CD4-positive, CD25-positive, alpha-beta regulatory T cell (primary cell): ENCODE data around the gene UBE2Q2. TPM values are rescaled to one million over a fixed set of nuclear protein-coding genes. Genes with fewer than 3 reads are reported as not detected.
"Not testable (repeated sequence)": the region's sequence is repeated elsewhere in the genome, so short reads cannot be mapped to it uniquely, and the experiment has no call there.

ENCODE experiments used
- ATAC-seq, 2 donors: fragments of 150-1000 bp; cut with Tn5 transposase; one replicate each; pipeline ENCODE4 v1.10.0; 2021; ENCODE audit warnings: low read depth in 2 of 2, moderate number of reproducible peaks in 2 of 2, moderate library complexity in 1 of 2
- DNase-seq, 3 donors: peaks; one replicate each; pipeline versions ENCODE4 v3.0.0 to v3.0.0-alpha.2; 2012 to 2022; ENCODE audit warnings: mixed read lengths in 1 of 3
- H3K27ac ChIP-seq: one replicate; pipeline ENCODE4 v1.7.0; 2013; ENCODE audit warnings: mild to moderate bottlenecking, low read length; ENCODE audit not compliant: insufficient read depth, poor library complexity, severe bottlenecking
- H3K27me3 ChIP-seq: one replicate; pipeline ENCODE4 v1.7.0; 2013; ENCODE audit warnings: low read length; ENCODE audit not compliant: control insufficient read depth, insufficient read depth
- H3K36me3 ChIP-seq: one replicate; pipeline ENCODE4 v1.7.0; 2013; ENCODE audit warnings: mild to moderate bottlenecking, low read length, moderate library complexity; ENCODE audit not compliant: control insufficient read depth, insufficient read depth
- H3K4me1 ChIP-seq: 2 replicates; pipeline ENCODE4 v1.7.0; 2013; ENCODE audit warnings: mild to moderate bottlenecking, low read length; ENCODE audit not compliant: insufficient read depth, control insufficient read depth, poor library complexity, severe bottlenecking
- H3K4me3 ChIP-seq: one replicate; pipeline ENCODE4 v1.7.0; 2013; ENCODE audit warnings: low read depth, mild to moderate bottlenecking, low read length, moderate library complexity
- H3K9me3 ChIP-seq, 2 experiments: 1 replicate in 1 of 2; 2 replicates in 1 of 2; pipeline ENCODE4 v1.7.0; 2013; ENCODE audit warnings: low read length in 2 of 2, mild to moderate bottlenecking in 1 of 2, moderate library complexity in 1 of 2; ENCODE audit not compliant: control insufficient read depth in 2 of 2
- H3K27ac Mint-ChIP-seq, 3 donors: one replicate each; pipeline ENCODE4 v1.8.0; 2020 to 2022; ENCODE audit warnings: mild to moderate bottlenecking in 3 of 3, mixed read lengths in 3 of 3, moderate library complexity in 2 of 3
- H3K27me3 Mint-ChIP-seq: one replicate; pipeline ENCODE4 v1.8.0; 2022; ENCODE audit warnings: mild to moderate bottlenecking, mixed read lengths
- H3K36me3 Mint-ChIP-seq: one replicate; pipeline ENCODE4 v1.8.0; 2020; ENCODE audit warnings: mixed read lengths
- H3K4me1 Mint-ChIP-seq, 4 donors: one replicate each; pipeline ENCODE4 v1.8.0; 2020 to 2022; ENCODE audit warnings: mixed read lengths in 4 of 4, mild to moderate bottlenecking in 1 of 4
- H3K4me3 Mint-ChIP-seq, 4 donors: one replicate each; pipeline ENCODE4 v1.8.0; 2020 to 2022; ENCODE audit warnings: mild to moderate bottlenecking in 4 of 4, mixed read lengths in 4 of 4, moderate library complexity in 3 of 4
- H3K9me3 Mint-ChIP-seq, 7 donors: one replicate each; pipeline ENCODE4 v1.8.0; 2020 to 2022; ENCODE audit warnings: mixed read lengths in 7 of 7, mild to moderate bottlenecking in 3 of 7, moderate library complexity in 2 of 7
- polyA plus RNA-seq, 4 donors: library from polyadenylated mRNA; unstranded; fragments of 300-500 nt; fragmentation: Illumina TruSeq; gene quantifications; one replicate each; pipeline ENCODE4 v1.2.3, GENCODE V29; 2021
- total RNA-seq: library from RNA; stranded (reverse); gene quantifications from one replicate; pipeline ENCODE4 v1.2.3, GENCODE V29; 2022

Gene UBE2Q2
- total and polyA plus RNA-seq, 5 donors from 2014 or later = 27.8 to 32.5 (median 29.5) TPM

DNA sequence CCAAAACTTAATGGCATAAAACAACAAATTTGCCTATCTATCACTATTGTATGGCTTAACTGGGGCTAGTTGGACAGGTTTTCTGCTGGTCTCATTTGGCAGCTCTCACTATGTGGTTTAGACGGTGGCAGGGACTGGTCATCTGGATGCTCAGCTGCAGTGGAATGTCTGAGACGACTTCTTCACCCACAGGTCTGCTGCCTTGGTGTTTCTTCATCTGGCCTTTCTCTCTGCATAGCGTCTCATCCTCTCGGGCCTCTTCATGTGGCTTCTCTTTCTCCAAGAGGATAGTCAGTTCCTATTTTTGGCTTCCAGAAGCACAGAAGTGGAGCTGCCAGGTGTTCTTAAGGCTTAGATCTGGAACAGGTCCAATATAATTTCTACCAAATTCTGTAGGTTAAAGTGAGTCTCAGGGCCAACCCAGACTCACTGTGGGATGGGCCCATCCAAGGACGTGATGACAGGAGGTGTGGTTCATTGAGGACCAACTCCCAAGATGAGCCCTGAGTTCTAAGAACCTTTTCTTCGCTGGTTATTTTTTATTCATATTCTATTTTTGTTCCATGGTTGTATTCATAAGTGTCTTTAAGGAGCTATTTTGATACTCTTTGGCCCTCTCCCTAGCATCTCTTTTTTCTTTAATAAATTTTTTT, 18.6 kb downstream of the UBE2Q2 start:
- no peak overlapping the region for H3K27ac ChIP-seq
- no peak overlapping the region for H3K27ac Mint-ChIP-seq
- H3K27me3 Mint-ChIP-seq = no peaks in the 10 kb centered on the region
- peaks cover 15 to 47% (median 35%) of the 10 kb centered on the region in 4 donors for H3K4me1 Mint-ChIP-seq
- H3K9me3 ChIP-seq = no peaks in the 10 kb centered on the region
- H3K4me3 Mint-ChIP-seq = no peak overlapping the region
- DNase-seq (no peak), ATAC-seq (no peak)
- peaks cover 18% of the 10 kb centered on the region for H3K36me3 ChIP-seq
- peaks cover 34% of the 10 kb centered on the region for H3K36me3 Mint-ChIP-seq
- H3K4me1 ChIP-seq = no peaks in the 10 kb centered on the region
- H3K4me3 ChIP-seq = no peak overlapping the region
- peaks cover 0 to 2% (median 0%) of the 10 kb centered on the region in 7 donors for H3K9me3 Mint-ChIP-seq
- H3K27me3 ChIP-seq = no peaks in the 10 kb centered on the region

GRCh38 chr15:75862796-75863195, 19.5 kb downstream of the UBE2Q2 start:
- Mint-ChIP-seq H3K9me3 (peaks cover 0 to 2% (median 0%) of the 10 kb centered on the region in 7 donors), H3K27ac (peak overlapping the region in 1 of 3 donors; percentile 39)

GRCh38 chr15:75864213-75865059, 21.2 kb downstream of the UBE2Q2 start:
- Histone ChIP-seq H3K4me1 (no peaks in the 10 kb centered on the region), H3K27ac (no peak overlapping the region), H3K27me3 (no peaks in the 10 kb centered on the region), H3K4me3 (no peak overlapping the region), H3K9me3 (no peaks in the 10 kb centered on the region), H3K36me3 (peaks cover 20% of the 10 kb centered on the region)
- H3K4me3 Mint-ChIP-seq = no peak overlapping the region
- no peak overlapping the region for H3K27ac Mint-ChIP-seq
- peaks cover 0 to 2% (median 0%) of the 10 kb centered on the region in 7 donors for H3K9me3 Mint-ChIP-seq
- no peaks in the 10 kb centered on the region for H3K27me3 Mint-ChIP-seq
- H3K36me3 Mint-ChIP-seq = peaks cover 40% of the 10 kb centered on the region
- peaks cover 16 to 39% (median 32%) of the 10 kb centered on the region in 4 donors for H3K4me1 Mint-ChIP-seq
- no peak for DNase-seq
- ATAC-seq = no peak

More at GRCh38 chr15:75862796-75863195, 19.5 kb downstream of the UBE2Q2 start:
- H3K27ac ChIP-seq = no peak overlapping the region
- no peaks in the 10 kb centered on the region for H3K9me3 ChIP-seq
- Mint-ChIP-seq H3K4me1 (peaks cover 15 to 49% (median 38%) of the 10 kb centered on the region in 4 donors), H3K4me3 (no peak overlapping the region), H3K36me3 (peaks cover 34% of the 10 kb centered on the region), H3K27me3 (no peaks in the 10 kb centered on the region)
- H3K36me3 ChIP-seq = peaks cover 13% of the 10 kb centered on the region
- no peak overlapping the region for H3K4me3 ChIP-seq
- no peaks in the 10 kb centered on the region for H3K27me3 ChIP-seq
- H3K4me1 ChIP-seq = no peaks in the 10 kb centered on the region
- ATAC-seq = no peak
- DNase-seq = no peak

DNA sequence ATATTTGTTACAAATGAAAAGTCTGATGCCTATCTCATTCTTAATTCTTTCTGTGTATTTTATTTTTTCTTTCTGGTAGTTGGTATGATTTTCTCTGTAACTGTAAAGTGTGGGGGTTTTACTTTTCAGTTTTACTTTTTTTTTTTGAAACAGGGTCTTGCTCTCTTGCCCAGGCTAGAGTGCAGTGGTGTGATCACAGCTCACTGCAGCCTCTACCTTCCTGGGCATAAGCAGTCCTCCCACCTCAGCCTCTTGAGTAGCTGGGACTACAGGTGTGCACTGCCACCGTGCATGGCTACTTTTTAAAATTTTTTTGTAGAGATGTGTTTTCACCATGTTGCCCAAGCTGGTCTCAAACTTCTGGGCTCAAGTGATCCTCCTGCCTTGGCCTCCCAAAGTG, 22.8 kb downstream of the UBE2Q2 start:
- ATAC-seq, H3K4me1 ChIP-seq, H3K9me3 ChIP-seq, H3K27me3 ChIP-seq, H3K27me3 Mint-ChIP-seq, H3K4me3 ChIP-seq, H3K27ac ChIP-seq, DNase-seq, H3K4me3 Mint-ChIP-seq, H3K9me3 Mint-ChIP-seq: not testable (repeated sequence)
- Mint-ChIP-seq H3K4me1 (peaks cover 16 to 36% (median 25%) of the 10 kb centered on the region in 4 donors), H3K36me3 (peaks cover 46% of the 10 kb centered on the region), H3K27ac (peak overlapping the region in 2 of 3 donors; percentile 21 to 44)
- peaks cover 24% of the 10 kb centered on the region for H3K36me3 ChIP-seq

DNA sequence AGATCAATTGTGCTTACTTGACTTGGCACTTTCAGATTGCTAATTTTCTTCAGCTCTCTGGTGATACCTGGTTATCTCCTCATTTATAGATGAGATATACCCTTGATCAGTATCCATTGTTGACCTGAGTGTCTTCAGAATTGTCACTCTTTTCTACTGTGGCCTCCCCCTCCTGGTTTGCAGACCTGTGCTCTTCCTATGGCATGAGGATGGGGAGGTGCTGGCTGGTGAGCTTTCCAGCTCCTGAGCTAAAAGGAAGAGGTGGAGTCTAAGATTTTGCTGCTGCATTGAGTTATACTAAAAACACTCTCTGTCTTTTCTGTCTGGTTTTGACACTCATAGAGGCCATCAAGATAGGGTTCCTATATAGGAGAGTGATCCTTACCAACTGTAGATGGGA, 23.7 kb downstream of the UBE2Q2 start:
- no peak overlapping the region for H3K4me3 Mint-ChIP-seq
- H3K27ac ChIP-seq = no peak overlapping the region
- H3K27ac Mint-ChIP-seq = peak overlapping the region in 2 of 3 donors; percentile 25 to 44
- H3K27me3 Mint-ChIP-seq = no peaks in the 10 kb centered on the region
- no peak for ATAC-seq
- peaks cover 46% of the 10 kb centered on the region for H3K36me3 Mint-ChIP-seq
- peaks cover 20 to 36% (median 24%) of the 10 kb centered on the region in 4 donors for H3K4me1 Mint-ChIP-seq
- H3K9me3 Mint-ChIP-seq = peaks cover 0 to 2% (median 0%) of the 10 kb centered on the region in 7 donors
- H3K9me3 ChIP-seq = no peaks in the 10 kb centered on the region
- H3K4me3 ChIP-seq = no peak overlapping the region
- H3K36me3 ChIP-seq = peaks cover 20% of the 10 kb centered on the region
- DNase-seq = no peak
- H3K4me1 ChIP-seq = no peaks in the 10 kb centered on the region
- H3K27me3 ChIP-seq = no peaks in the 10 kb centered on the region

DNA sequence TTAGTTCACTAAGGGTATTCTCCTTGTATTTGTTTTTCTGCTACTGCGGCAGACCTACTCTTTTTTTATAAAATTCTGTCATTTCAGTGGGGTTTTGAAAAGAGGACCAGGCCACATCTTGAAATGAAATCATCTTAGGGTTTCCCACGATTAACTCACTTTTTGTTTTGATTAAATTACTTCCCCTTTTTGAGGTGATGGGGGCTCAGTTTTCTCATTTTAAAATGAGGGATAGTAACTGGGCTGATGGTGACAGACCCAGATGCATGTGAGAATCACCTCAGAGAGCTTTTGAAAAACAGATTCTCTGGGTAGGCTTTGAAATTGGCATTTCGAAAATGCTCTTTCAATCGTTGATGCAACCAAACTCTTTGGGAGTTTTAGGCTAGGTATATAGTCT, 24.2 kb downstream of the UBE2Q2 start:
- DNase-seq (no peak), ATAC-seq (no peak)
- no peaks in the 10 kb centered on the region for H3K4me1 ChIP-seq
- H3K9me3 Mint-ChIP-seq = peaks cover 0 to 2% (median 0%) of the 10 kb centered on the region in 7 donors
- no peaks in the 10 kb centered on the region for H3K27me3 Mint-ChIP-seq
- no peak overlapping the region for H3K4me3 ChIP-seq
- H3K27me3 ChIP-seq = no peaks in the 10 kb centered on the region
- H3K4me3 Mint-ChIP-seq = no peak overlapping the region
- H3K27ac ChIP-seq = no peak overlapping the region
- H3K9me3 ChIP-seq = no peaks in the 10 kb centered on the region
- peaks cover 20 to 36% (median 26%) of the 10 kb centered on the region in 4 donors for H3K4me1 Mint-ChIP-seq
- H3K36me3 Mint-ChIP-seq = peaks cover 46% of the 10 kb centered on the region
- peak overlapping the region in 2 of 3 donors; percentile 25 to 44 for H3K27ac Mint-ChIP-seq
- H3K36me3 ChIP-seq = peaks cover 18% of the 10 kb centered on the region

DNA sequence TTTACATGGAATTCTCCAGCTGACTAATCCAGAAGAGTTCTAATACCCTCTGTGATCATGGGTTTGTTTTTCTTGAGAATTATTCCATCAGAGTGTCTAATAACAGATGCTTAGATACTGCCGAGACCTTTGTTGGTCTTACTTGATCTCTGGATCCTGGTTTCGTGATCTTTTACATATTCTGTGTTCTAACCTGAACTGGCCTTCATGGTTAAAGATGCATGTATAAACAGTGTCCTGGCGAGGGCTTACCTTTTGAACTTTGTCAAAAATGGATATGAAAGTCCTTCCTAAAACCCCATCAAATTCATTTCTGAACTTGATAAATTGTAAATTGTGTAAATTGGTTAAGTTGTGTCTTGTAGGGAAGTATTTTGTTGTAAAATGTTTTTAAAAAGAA, 24.8 kb downstream of the UBE2Q2 start:
- Mint-ChIP-seq H3K9me3 (peaks cover 0 to 2% (median 0%) of the 10 kb centered on the region in 7 donors), H3K4me1 (peaks cover 20 to 34% (median 26%) of the 10 kb centered on the region in 4 donors), H3K27me3 (no peaks in the 10 kb centered on the region), H3K27ac (peak overlapping the region in 1 of 3 donors; percentile 36), H3K36me3 (peaks cover 46% of the 10 kb centered on the region), H3K4me3 (no peak overlapping the region)
- H3K4me3 ChIP-seq = no peak overlapping the region
- ATAC-seq = no peak
- no peaks in the 10 kb centered on the region for H3K27me3 ChIP-seq
- no peaks in the 10 kb centered on the region for H3K4me1 ChIP-seq
- H3K27ac ChIP-seq = no peak overlapping the region
- no peak for DNase-seq
- peaks cover 22% of the 10 kb centered on the region for H3K36me3 ChIP-seq
- no peaks in the 10 kb centered on the region for H3K9me3 ChIP-seq
